HEK293T (cell line): ENCODE measurements around the gene TCOF1.

Source experiments
- CTCF ChIA-PET: fragments of 350-600 bp; formaldehyde crosslinking; extraction: SDS; loops from one replicate; lab custom pipeline; 2021; ENCODE audit warnings: antibody characterized with exemption, inconsistent platforms; lab: Yijun Ruan, JAX
- POLR2A ChIA-PET: fragments of 350-600 bp; formaldehyde crosslinking; extraction: SDS; loops from one replicate; lab custom pipeline; 2020; ENCODE audit warnings: antibody characterized with exemption, inconsistent platforms; lab: Yijun Ruan, JAX
- DNase-seq: peaks from one replicate; pipeline ENCODE4 v3.0.0; 2012; ENCODE audit warnings: mixed read lengths; ENCODE audit errors: extremely low spot score
- ARNT ChIP-seq: fragments of 450-650 bp; IDR thresholded peaks from 2 replicates; pipeline ENCODE4 v1.6.1; 2017; ENCODE audit warnings: mild to moderate bottlenecking
- BHLHE40 ChIP-seq: fragments of 450-650 bp; IDR thresholded peaks from 2 replicates; pipeline ENCODE4 v1.6.1; 2016; ENCODE audit warnings: mild to moderate bottlenecking, moderate library complexity, borderline replicate concordance
- CTBP1 ChIP-seq: fragments of 450-650 bp; IDR thresholded peaks from 2 replicates; pipeline ENCODE4 v1.6.1; 2016; ENCODE audit warnings: borderline replicate concordance
- ELF4 ChIP-seq: fragments of 450-650 bp; IDR thresholded peaks from 2 replicates; pipeline ENCODE4 v1.6.1; 2017; ENCODE audit warnings: antibody characterized with exemption
- FOXA1 ChIP-seq: fragments of 450-650 bp; IDR thresholded peaks from 2 replicates; pipeline ENCODE4 v1.6.1; 2016; ENCODE audit warnings: mild to moderate bottlenecking
- FOXK2 ChIP-seq: fragments of 450-650 bp; IDR thresholded peaks from 2 replicates; pipeline ENCODE4 v1.6.1; 2016; ENCODE audit warnings: mild to moderate bottlenecking
- FOXM1 ChIP-seq: fragments of 450-650 bp; IDR thresholded peaks from 2 replicates; pipeline ENCODE4 v1.6.1; 2017; ENCODE audit warnings: mild to moderate bottlenecking, borderline replicate concordance
- HDGF ChIP-seq: fragments of 450-650 bp; IDR thresholded peaks from 2 replicates; pipeline ENCODE4 v1.6.1; 2017; ENCODE audit warnings: antibody characterized with exemption, borderline replicate concordance
- L3MBTL2 ChIP-seq: fragments of 450-650 bp; conservative IDR thresholded peaks from 2 replicates; pipeline ENCODE4 v1.6.1; 2016; ENCODE audit warnings: mild to moderate bottlenecking
- LEF1 ChIP-seq: fragments of 450-650 bp; IDR thresholded peaks from 2 replicates; pipeline ENCODE4 v1.6.1; 2017; ENCODE audit warnings: mild to moderate bottlenecking, borderline replicate concordance
- NFRKB ChIP-seq: fragments of 450-650 bp; IDR thresholded peaks from 2 replicates; pipeline ENCODE4 v1.6.1; 2016; ENCODE audit warnings: mild to moderate bottlenecking, moderate library complexity
- PKNOX1 ChIP-seq: fragments of 450-650 bp; IDR thresholded peaks from 2 replicates; pipeline ENCODE4 v1.6.1; 2016
- SP1 ChIP-seq: fragments of 450-650 bp; IDR thresholded peaks from 2 replicates; pipeline ENCODE4 v1.6.1; 2017
- SUZ12 ChIP-seq: fragments of 450-650 bp; IDR thresholded peaks from 2 replicates; pipeline ENCODE4 v1.6.1; 2016; ENCODE audit warnings: mild to moderate bottlenecking
- TARDBP ChIP-seq: fragments of 450-650 bp; IDR thresholded peaks from 2 replicates; pipeline ENCODE4 v1.6.1; 2016
- ZNF384 ChIP-seq: fragments of 450-650 bp; IDR thresholded peaks from 2 replicates; pipeline ENCODE4 v1.6.1; 2016

Gene TCOF1

GRCh38 chr5:150428106-150428876 is 70.8 kb downstream of the TCOF1 start:
- ChIA-PET CTCF (no interaction called here), POLR2A (interaction anchor here (1.2 kb wide), 1 partner anchor 21 kb away, joined by 3 read pairs; the partner anchor contains the start of gene RPS14)
- DNase-seq: no peak
- TF ChIP-seq ARNT: no peak
- no peak for TF ChIP-seq SUZ12
- TF ChIP-seq PKNOX1: no peak
- no peak for TF ChIP-seq ZNF384
- no peak for TF ChIP-seq NFRKB
- no peak for TF ChIP-seq SP1
- TF ChIP-seq TARDBP: no peak
- TF ChIP-seq CTBP1: no peak
- TF ChIP-seq FOXM1: no peak
- no peak for TF ChIP-seq FOXK2
- no peak for TF ChIP-seq ELF4

GRCh38 chr5:150428978-150429377 is 71.5 kb downstream of the TCOF1 start:
- no peak for DNase-seq
- TF ChIP-seq L3MBTL2: no peak
- no peak for TF ChIP-seq NFRKB
- no peak for TF ChIP-seq SUZ12
- no peak for TF ChIP-seq HDGF
- TF ChIP-seq TARDBP: no peak
- TF ChIP-seq PKNOX1: no peak
- TF ChIP-seq ZNF384: no peak
- no peak for TF ChIP-seq LEF1
- no peak for TF ChIP-seq CTBP1
- no peak for TF ChIP-seq SP1
- no peak for TF ChIP-seq FOXA1
- no peak for TF ChIP-seq ARNT
- TF ChIP-seq BHLHE40: no peak
- ChIA-PET POLR2A (interaction anchor here (1.2 kb wide), 1 partner anchor 20 kb away, joined by 3 read pairs; the partner anchor contains the start of gene RPS14), CTCF (no interaction called here)

GRCh38 chr5:150429410-150429873 is 71.9 kb downstream of the TCOF1 start:
- DNase-seq: no peak
- TF ChIP-seq L3MBTL2 (no peak), CTBP1 (no peak), PKNOX1 (no peak), SP1 (no peak), ZNF384 (no peak), NFRKB (no peak), FOXA1 (no peak), TARDBP (no peak), LEF1 (no peak), SUZ12 (no peak), BHLHE40 (no peak), ELF4 (no peak), HDGF (no peak), FOXK2 (no peak), ARNT (no peak), FOXM1 (no peak)
- CTCF ChIA-PET: no interaction called here
- POLR2A ChIA-PET: no interaction called here

- no peak for TF ChIP-seq LEF1
- TF ChIP-seq HDGF: no peak
- no peak for TF ChIP-seq TARDBP
- TF ChIP-seq FOXA1: no peak
- no peak for TF ChIP-seq FOXK2
- TF ChIP-seq SUZ12: no peak
- no peak for TF ChIP-seq PKNOX1
- no peak for TF ChIP-seq L3MBTL2
- TF ChIP-seq SP1: no peak
- ChIA-PET CTCF (interaction anchor here (1.5 kb wide), 1 partner anchor 33 kb away, joined by 4 read pairs; no protein-coding TSS in a partner anchor), POLR2A (no interaction called here)
- DNase-seq: no peak
These were observed 73.6 kb downstream of the TCOF1 start for GRCh38 chr5:150431048-150431447.

- TF ChIP-seq PKNOX1 (no peak), ARNT (no peak), ELF4 (no peak), NFRKB (no peak), FOXK2 (no peak), L3MBTL2 (no peak), FOXM1 (no peak), TARDBP (no peak), SP1 (no peak), FOXA1 (no peak), HDGF (no peak), SUZ12 (no peak)
- ChIA-PET POLR2A (no interaction called here), CTCF (no interaction called here)
- no peak for DNase-seq
These were observed 74.1 kb downstream of the TCOF1 start for GRCh38 chr5:150431574-150431973.
